Fibroblast of villous mesenchyme (primary cell): ENCODE measurements around the gene C1QTNF1. TPM values are rescaled to one million over a fixed set of nuclear protein-coding genes. Genes with fewer than 3 reads are reported as not detected.

Experiments
- DNase-seq: peaks from one replicate; pipeline ENCODE4 v3.0.0-alpha.2; 2010; ENCODE audit warnings: low read depth
- H3K4me3 ChIP-seq: 2 replicates; pipeline ENCODE4 v1.5.1; 2011; ENCODE audit warnings: low read depth, mild to moderate bottlenecking, low read length
- total RNA-seq: library from RNA; depleted of rRNA; stranded (reverse); fragments of >200 nt; gene quantifications from 2 replicates; pipeline ENCODE4 v1.2.3, GENCODE V29; 2012
- TF ChIP-seq, protein P1 (sequence below): IDR thresholded peaks from 2 replicates; pipeline ENCODE4 v1.5.1; 2012; ENCODE audit warnings: low read depth, mild to moderate bottlenecking, low read length; ENCODE audit not compliant: insufficient read depth

Gene C1QTNF1
- total RNA-seq, 1 donor, result 63.5 TPM

DNA sequence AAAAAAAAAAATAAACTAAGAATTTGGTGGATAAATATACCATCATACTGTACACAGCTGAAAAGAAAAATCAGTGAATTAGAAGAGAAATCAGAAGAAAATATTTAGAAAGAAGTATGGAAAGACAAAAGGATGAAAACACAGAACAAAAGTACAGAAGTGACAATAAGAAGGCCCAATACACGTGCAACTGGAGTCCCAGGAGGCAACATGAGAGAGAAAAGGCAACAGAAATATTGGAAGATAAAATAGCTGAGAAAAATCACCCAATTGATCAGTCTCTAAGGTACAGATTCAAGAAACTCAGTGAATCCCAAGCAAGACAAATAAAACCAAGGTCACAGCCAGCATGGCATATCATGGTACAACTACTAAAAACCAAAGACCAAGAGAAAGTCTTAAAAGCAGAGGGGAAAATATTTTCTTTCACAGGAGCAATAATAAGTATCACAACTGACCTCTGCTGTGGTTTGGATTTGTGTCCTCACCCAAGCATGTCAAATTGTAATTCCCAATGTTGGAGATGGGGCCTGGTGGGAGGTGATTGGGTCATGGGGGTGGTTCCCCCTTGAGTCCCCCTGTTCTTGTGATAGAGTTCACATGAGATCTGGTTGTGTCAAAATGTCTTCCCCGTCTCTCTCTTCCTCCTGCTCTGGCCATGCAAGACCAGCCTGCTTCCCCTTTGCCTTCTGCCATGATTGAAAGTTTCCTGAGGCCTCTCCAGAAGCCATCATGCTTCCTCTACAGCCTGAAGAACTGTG lies 30.4 kb downstream of the C1QTNF1 start:
- H3K4me3 ChIP-seq, result no peak overlapping the region
- TF ChIP-seq, protein P1, sequence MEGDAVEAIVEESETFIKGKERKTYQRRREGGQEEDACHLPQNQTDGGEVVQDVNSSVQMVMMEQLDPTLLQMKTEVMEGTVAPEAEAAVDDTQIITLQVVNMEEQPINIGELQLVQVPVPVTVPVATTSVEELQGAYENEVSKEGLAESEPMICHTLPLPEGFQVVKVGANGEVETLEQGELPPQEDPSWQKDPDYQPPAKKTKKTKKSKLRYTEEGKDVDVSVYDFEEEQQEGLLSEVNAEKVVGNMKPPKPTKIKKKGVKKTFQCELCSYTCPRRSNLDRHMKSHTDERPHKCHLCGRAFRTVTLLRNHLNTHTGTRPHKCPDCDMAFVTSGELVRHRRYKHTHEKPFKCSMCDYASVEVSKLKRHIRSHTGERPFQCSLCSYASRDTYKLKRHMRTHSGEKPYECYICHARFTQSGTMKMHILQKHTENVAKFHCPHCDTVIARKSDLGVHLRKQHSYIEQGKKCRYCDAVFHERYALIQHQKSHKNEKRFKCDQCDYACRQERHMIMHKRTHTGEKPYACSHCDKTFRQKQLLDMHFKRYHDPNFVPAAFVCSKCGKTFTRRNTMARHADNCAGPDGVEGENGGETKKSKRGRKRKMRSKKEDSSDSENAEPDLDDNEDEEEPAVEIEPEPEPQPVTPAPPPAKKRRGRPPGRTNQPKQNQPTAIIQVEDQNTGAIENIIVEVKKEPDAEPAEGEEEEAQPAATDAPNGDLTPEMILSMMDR, result no peak
- DNase-seq, result no peak

DNA sequence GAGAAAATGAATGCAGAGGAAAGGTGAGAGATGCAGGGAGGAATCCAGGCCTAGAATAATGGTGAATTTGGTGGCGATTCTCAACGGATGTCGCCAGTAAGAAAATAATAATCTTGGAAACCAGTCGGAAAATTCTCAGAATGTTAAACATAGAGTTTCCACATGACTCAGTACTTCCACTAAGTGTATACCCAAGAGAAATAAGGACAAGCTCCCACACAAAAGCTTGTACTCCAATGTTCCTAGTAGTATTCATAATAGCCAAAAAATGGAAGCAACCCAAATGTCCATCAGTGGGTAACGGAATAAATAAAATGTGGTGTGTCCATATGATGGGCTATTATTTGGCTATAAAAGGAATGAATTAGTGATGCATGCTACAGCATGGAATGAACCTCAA lies 31.2 kb downstream of the C1QTNF1 start:
- TF ChIP-seq, protein P1, result no peak
- DNase-seq, result no peak

DNA sequence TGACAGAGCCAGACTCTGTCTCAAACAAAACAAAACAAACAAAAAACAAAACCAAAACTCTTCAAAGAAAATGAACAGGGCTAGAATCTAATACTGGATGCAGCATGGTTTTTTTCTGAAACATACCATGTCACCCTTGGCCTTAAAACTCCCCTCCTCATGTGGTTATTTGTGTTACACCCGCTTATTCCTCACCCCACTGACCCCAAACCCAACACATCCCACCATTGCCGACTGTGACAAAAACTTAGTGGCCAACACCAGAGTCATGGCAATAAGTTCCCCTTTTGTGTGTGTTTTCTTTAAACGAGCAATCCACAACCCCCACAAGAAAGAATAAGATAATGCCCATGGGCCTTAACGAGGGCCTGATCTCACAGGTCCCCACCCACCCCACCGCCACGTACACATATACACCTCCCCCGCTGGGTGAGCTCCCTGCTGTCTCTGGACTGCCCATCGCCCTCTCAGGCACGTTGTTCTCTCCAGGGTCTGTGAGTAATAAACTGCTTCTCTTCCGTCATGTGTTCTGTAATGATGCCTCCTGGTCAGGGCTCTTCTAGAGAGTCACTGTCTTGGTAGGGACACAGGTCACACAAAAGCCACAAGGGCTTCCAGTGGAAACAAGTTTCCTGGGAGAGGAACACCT lies 33.9 kb downstream of the C1QTNF1 start:
- no peak overlapping the region for H3K4me3 ChIP-seq
- TF ChIP-seq, protein P1, result no peak
- DNase-seq, result no peak

More for the DNA sequence above, 31.2 kb downstream of the C1QTNF1 start:
- H3K4me3 ChIP-seq, result no peak overlapping the region

DNA sequence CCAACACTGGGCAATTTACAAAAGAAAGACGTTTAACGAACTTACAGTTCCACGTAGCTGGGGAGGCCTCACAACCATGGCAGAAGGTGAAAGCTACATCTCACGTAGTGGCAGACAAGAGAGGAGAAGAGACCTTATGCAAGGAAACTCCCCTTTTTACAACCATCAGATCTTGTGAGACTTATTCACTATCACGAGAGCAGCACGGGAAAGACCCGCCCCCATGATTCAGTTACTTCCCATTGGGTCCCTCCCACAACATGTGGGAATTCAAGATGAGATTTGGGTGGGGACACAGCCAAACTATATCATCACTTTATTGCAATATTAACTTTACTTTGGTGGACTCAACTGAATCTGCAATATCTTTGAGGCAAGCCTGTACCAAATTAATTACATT lies 38.7 kb downstream of the C1QTNF1 start:
- DNase-seq, result no peak
- TF ChIP-seq, protein P1, result no peak
- no peak overlapping the region for H3K4me3 ChIP-seq

DNA sequence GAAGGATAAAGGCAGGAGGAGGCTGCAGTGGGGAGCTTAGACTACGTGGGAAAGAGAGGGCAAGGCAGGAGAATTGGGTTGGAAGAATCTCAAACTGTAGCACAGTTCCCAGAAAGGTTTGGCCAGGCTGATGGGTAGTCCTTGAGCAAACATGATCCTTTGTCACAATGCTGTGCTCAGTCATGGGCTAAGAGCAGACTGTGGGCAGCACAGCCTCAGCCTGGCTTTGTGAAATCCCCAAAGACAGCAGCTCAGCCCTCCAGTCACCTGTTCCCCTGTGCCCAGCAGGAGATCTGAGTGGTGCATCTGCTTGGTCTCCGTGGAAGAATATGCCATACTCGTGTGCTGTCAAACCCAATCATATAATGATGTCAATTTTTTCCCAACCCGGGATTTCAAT lies 40.1 kb downstream of the C1QTNF1 start:
- no peak for DNase-seq
- H3K4me3 ChIP-seq, result no peak overlapping the region
- TF ChIP-seq, protein P1, result no peak

DNA sequence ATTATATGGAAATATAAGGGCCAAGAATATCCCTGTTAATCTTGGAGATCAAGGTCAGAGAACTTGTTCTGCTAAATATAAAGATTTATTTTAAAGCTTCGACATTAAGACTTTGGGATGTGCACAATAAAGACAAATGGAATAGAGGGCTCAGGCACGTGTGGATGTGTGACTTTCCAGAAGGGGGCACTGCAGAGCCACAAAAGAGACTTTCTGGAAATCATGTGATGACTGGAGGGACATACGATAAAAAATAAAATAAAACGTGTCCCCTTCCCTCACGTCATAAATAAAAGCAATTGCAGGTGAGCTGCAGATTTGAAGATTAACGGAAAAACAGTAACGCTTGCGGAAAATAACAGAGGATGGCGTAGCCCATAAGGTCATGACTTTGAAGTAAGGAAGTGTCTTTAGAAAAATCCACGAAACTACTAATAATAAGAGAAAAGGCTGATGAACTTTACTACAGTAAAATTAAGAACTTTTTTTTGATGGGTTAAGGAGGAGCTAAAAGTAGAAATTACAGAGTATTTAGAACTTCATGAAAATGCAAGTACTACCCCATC lies 41.2 kb downstream of the C1QTNF1 start:
- peak; percentile 58 for DNase-seq
- H3K4me3 ChIP-seq, result no peak overlapping the region
- TF ChIP-seq, protein P1, result peak; percentile 68
